Measurements from ENCODE around the gene ZNRF2.

The ZNRF2 gene

GRCh38 chr7:30284298-30285066 lies at the start of gene ZNRF2:
TSS of gene ZNRF2 (plus strand) at chr7:30284597. CDS start at chr7:30285358, 761 bp downstream.
- DNase-seq (ENCODE audit: low read depth in 2 of 2): peak; percentile 88 to 89

GRCh38 chr7:30237271-30237695 lies 47.1 kb upstream of the ZNRF2 start:
- no peak for DNase-seq (ENCODE audit: low read depth in 2 of 2)

DNA sequence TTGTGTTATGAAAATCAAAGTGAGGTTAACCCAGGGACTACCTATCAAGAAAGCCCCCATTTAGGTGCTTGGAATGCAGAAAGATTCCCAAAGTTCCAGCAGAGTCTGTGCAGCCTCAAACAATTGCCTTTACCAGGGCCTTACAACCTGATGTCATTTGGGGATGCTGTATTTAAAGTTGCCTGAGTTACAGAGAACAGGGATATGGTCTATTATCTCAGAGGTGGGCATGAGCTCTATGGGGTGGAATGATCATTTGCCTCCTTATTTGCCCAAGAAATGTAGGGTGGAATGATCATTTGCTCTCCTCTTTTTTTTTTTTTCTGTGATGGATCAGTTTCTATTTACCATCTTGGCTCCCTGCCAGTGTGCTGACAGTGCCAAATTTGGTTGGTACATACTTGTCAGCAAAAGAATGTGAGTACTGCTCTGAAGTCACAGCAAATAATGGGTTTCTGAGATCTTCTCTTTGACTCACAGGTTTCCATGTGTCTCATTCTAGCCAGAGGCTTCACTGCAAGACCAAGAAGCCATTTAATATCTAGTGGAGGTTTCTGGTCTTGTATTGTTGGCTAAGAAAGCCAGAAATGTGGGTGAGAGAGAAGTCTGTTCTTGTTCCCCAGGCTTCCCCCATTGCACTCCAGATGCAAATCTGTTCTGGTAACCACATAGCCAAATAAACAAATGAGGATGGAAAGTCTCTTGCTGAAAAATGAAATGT lies 45.5 kb upstream of the ZNRF2 start:
- no peak for DNase-seq (ENCODE audit: low read depth in 2 of 2)

DNA sequence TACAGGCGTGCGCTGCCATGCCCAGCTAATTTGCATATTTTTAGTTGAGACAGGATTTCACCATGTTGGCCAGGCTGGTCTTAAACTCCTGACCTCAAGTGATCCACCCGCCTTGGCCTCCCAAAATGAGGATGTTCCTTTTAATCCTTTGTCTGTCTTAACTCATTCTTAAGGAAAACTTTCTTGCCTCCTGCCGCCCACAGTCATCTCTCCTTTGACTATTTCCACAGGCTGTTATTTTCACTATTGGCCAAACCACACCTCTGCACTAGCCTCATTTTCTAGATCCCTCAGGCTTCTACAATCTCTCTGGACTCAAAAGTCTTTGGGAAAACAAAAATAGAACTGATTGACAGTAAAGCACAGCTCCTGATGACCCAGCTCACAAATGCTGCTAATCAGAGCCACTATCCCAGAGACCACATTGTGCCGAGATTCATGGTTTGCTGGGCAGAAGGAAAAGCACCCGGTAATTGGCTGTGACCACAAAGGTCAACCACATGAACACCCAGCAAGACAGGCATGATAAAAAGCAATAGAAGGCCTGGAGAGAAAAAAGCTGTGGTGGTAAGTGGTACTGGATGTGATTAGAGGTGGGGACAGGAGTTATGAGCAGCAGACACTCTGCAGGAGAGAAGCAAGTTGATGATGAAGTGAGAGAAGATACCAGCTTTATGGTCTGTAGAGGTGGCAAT lies 44.1 kb upstream of the ZNRF2 start:
- no peak for DNase-seq (ENCODE audit: low read depth in 2 of 2)

- DNase-seq (ENCODE audit: low read depth in 2 of 2): no peak
Measured at GRCh38 chr7:30241767-30242166, 42.6 kb upstream of the ZNRF2 start.

DNA sequence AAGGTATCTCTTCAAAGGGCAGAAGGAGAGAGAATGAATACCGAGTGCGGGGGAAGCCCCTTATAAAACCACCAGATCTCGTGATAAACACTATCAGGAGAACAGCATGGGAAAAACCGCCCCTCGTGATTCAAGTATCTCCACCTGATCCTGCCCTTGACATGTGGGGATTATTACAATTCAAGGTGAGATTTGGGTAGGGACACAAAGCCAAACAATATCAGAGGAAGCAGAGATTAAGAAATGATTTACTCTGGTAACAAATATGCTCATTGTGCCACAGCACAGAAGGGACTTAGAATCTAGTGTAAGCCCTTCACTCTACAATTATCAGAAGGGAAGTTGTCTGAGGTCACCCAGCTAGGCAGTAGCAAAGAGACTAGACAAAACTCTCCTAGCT lies 40.1 kb upstream of the ZNRF2 start:
- DNase-seq (ENCODE audit: low read depth in 2 of 2): no peak

- DNase-seq (ENCODE audit: low read depth in 2 of 2): no peak
Measured at GRCh38 chr7:30245913-30246312, 38.5 kb upstream of the ZNRF2 start.

DNA sequence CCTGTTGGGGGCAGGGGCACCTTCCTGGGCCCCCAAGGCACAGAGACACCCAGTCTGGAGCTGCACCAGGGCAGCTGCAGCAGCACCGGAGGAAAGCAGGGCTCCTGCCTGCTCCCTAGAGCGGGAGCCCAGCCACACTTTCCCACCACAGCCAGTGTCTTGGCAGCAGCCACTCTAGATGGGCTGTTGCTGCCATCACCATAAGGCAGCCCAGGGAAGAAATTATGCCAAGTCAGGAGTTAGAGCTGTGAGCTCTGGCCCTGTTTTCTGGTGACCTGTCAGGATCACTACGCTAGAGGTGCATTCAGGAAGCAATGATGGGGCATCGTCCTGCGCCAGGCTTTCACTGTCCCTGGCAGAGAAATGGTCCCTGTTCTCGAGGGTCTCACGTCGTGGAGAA lies 38.0 kb upstream of the ZNRF2 start:
- no peak for DNase-seq (ENCODE audit: low read depth in 2 of 2)

GRCh38 chr7:30247541-30248401 lies 36.6 kb upstream of the ZNRF2 start:
- DNase-seq (ENCODE audit: low read depth in 2 of 2): no peak

DNA sequence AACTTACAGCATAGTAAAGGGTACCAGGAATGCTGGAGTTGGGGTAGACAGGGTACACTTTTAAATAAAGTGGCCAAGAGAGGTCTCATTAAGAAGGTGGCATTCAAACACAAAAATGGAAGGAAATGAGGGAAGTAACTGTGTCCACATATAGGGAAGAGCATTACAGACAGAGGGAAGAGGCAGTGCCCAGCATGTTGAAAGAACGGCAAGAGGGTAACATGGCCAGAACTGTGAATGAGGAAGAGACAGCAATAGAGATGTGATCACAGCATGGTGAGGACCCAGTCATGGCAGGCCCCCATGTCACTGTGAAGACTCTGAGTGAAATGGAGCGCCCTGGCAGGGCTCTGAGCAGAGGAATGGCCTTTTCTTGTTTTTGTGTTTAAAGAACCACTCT lies 35.1 kb upstream of the ZNRF2 start:
- DNase-seq (ENCODE audit: low read depth in 2 of 2): no peak

- no peak for DNase-seq (ENCODE audit: low read depth in 2 of 2)
Measured at GRCh38 chr7:30249986-30250774, 34.2 kb upstream of the ZNRF2 start.

GRCh38 chr7:30251708-30252329 lies 32.6 kb upstream of the ZNRF2 start:
- DNase-seq (ENCODE audit: low read depth in 2 of 2): no peak

- DNase-seq (ENCODE audit: low read depth in 2 of 2): no peak
Measured at GRCh38 chr7:30252885-30253795, 31.3 kb upstream of the ZNRF2 start.

DNA sequence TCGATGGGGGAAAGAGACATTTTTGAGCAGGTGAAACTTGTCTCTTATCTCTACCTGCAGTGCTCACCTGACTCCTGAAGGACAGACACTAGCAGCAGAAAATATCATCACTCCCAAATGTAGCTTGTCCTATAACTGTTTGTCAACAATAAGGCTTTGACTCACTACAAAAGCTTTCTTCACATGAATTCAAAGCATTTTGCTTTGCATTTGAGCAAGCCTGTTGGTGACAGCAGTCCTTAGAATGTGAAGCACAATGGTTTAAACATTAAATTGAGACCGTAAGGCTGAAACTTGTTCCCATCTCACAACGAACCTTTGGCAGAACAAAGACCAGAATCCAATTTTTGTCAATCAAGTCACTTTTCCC lies 30.6 kb upstream of the ZNRF2 start:
- no peak for DNase-seq (ENCODE audit: low read depth in 2 of 2)

GRCh38 chr7:30254248-30254647 lies 30.1 kb upstream of the ZNRF2 start:
- no peak for DNase-seq (ENCODE audit: low read depth in 2 of 2)

- no peak for DNase-seq (ENCODE audit: low read depth in 2 of 2)
Measured at GRCh38 chr7:30254717-30255063, 29.7 kb upstream of the ZNRF2 start.

DNA sequence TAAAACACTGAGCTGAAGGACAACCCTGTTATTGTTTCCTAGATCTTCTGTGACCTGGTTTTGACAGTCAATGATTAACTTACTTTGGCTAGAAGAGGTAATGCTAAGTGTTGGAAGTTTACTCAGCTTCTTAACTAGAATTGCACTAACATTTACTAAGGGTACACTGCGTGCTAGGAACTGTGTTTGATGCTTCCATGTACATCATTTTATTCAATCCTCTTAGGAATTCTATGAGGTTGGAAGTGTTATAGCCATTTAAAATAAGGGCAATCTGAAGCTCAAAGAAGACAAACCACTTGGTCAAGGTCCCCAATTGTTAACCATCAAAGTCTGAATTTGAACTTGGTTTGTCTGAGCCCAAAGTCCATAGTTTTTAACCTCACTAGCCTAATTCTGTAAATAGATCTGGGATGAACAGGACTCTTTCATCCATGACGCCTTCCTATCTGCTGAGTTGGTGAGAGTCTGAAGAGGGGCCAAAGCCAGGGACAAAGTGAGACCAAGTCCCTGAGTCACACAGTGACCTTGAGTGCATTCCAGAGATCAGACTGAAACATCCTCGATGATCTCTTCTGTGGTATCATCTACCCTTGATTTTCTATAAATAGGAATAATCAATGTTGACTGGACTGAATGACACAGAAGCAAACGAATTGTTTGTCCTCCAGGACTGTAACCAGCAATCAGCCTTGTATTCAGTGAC lies 29.2 kb upstream of the ZNRF2 start:
- DNase-seq (ENCODE audit: low read depth in 2 of 2): no peak

DNA sequence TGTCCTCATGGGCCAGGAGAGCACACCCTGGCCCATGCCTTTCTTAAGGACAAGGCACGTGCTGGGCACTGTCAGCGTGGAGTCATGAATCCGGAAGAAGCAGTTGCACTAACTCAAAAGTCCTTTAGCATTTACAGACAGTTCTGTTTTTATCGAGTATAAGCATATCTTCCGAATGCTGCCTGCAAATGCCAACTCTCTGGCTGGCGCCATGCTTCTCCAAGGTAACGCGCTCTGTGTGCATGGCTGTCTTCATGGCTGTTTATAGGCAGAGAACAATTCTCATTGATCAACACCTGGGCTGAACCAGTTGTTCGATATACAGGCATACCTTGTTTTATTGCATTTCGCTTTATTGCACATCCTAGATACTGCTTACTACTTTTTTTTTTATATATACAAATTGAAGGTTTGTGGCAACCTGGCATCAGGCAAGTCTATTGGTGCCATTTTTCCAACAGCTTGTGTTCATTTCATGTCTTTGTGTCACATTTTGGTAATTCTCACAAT lies 28.0 kb upstream of the ZNRF2 start:
- DNase-seq (ENCODE audit: low read depth in 2 of 2): no peak

All from fibroblast of skin of left quadriceps (primary cell).